GM18505 (cell line): ENCODE measurements around the gene HAPLN1.

Experiments used
- ATAC-seq: cut with Tn5 transposase; IDR thresholded peaks from one replicate; pipeline ENCODE4 v1.9.1; 2021; ENCODE audit not compliant: unreplicated experiment
- POLR2A ChIP-seq: IDR thresholded peaks from 4 replicates; pipeline ENCODE4 v1.6.1; 2011; ENCODE audit warnings: borderline replicate concordance; ENCODE audit not compliant: insufficient read depth, insufficient read length; ENCODE audit errors: extremely low read depth

Gene HAPLN1

GRCh38 chr5:83708170-83708569, 12.5 kb downstream of the HAPLN1 start:
- ATAC-seq = no peak
- TF ChIP-seq POLR2A = no peak

GRCh38 chr5:83703059-83703458, 17.6 kb downstream of the HAPLN1 start:
- TF ChIP-seq POLR2A = no peak
- no peak for ATAC-seq

GRCh38 chr5:83701886-83702285, 18.8 kb downstream of the HAPLN1 start:
- no peak for TF ChIP-seq POLR2A
- ATAC-seq = no peak

GRCh38 chr5:83689881-83690280, 30.8 kb downstream of the HAPLN1 start:
- no peak for ATAC-seq
- no peak for TF ChIP-seq POLR2A

GRCh38 chr5:83688281-83688680, 32.4 kb downstream of the HAPLN1 start:
- ATAC-seq = no peak
- TF ChIP-seq POLR2A = no peak

- no peak for ATAC-seq
- TF ChIP-seq POLR2A = no peak
Observed at GRCh38 chr5:83687124-83687619, 33.5 kb downstream of the HAPLN1 start.

GRCh38 chr5:83686251-83686650, 34.4 kb downstream of the HAPLN1 start:
- no peak for TF ChIP-seq POLR2A

GRCh38 chr5:83683836-83684235, 36.8 kb downstream of the HAPLN1 start:
- no peak for TF ChIP-seq POLR2A
- ATAC-seq = no peak

More at GRCh38 chr5:83686251-83686650, 34.4 kb downstream of the HAPLN1 start:
- ATAC-seq = no peak

GRCh38 chr5:83672646-83673045, 48.0 kb downstream of the HAPLN1 start:
- no peak for TF ChIP-seq POLR2A
- no peak for ATAC-seq

- ATAC-seq = no peak
- TF ChIP-seq POLR2A = no peak
Observed at GRCh38 chr5:83672158-83672557, 48.5 kb downstream of the HAPLN1 start.

GRCh38 chr5:83665631-83666030, 55.0 kb downstream of the HAPLN1 start:
- TF ChIP-seq POLR2A = no peak
- ATAC-seq = no peak

GRCh38 chr5:83662558-83662957, 58.1 kb downstream of the HAPLN1 start:
- no peak for ATAC-seq

GRCh38 chr5:83657807-83658525, 62.7 kb downstream of the HAPLN1 start:
- TF ChIP-seq POLR2A = no peak
- ATAC-seq = no peak

More at GRCh38 chr5:83662558-83662957, 58.1 kb downstream of the HAPLN1 start:
- no peak for TF ChIP-seq POLR2A

- no peak for TF ChIP-seq POLR2A
- no peak for ATAC-seq
Observed at GRCh38 chr5:83654427-83654994, 66.1 kb downstream of the HAPLN1 start.
